Gastroesophageal sphincter (tissue), 3 donors: ENCODE results near the gene KRT1.

Experiments
- CTCF ChIP-seq, 4 experiments: fragments of 200-600 bp in 2 of 4; fragments of 450-650 bp in 2 of 4; sonication (generic) in 1 of 4; IDR thresholded peaks; one replicate each; pipeline ENCODE4 v1.5.1; 2017 to 2019; ENCODE audit warnings: antibody characterized with exemption in 4 of 4, mild to moderate bottlenecking in 2 of 4, moderate library complexity in 2 of 4
- POLR2AphosphoS5 ChIP-seq: sonication (generic); formaldehyde crosslinking; IDR thresholded peaks from one replicate; pipeline ENCODE4 v1.6.1; 2017; ENCODE audit warnings: antibody characterized with exemption

- TF ChIP-seq CTCF (IDR thresholded peaks at IDR 0.05) (no peak), POLR2AphosphoS5 (no peak)
Observed at GRCh38 chr12:52628841-52629240, 51.4 kb downstream of the KRT1 start.
